Peyer's patch (tissue), 4 donors: ENCODE measurements around the gene HOXD9. TPM values are rescaled to one million over a fixed set of nuclear protein-coding genes. Genes with fewer than 3 reads are reported as not detected.

Source experiments
- DNase-seq, 3 donors: peaks; one replicate each; pipeline ENCODE4 v3.0.0-alpha.2; 2017 to 2019
- H3K27ac ChIP-seq, 4 donors: fragments of 200-600 bp; sonication (generic); one replicate each; pipeline ENCODE4 v1.5.1; 2016 to 2019
- H3K27me3 ChIP-seq, 2 donors: fragments of 200-600 bp; sonication (generic); one replicate each; pipeline ENCODE4 v1.5.1; 2019
- H3K36me3 ChIP-seq, 3 donors: fragments of 200-600 bp; sonication (generic); one replicate each; pipeline ENCODE4 v1.5.1; 2016 to 2019
- H3K4me1 ChIP-seq, 4 donors: fragments of 200-600 bp; sonication (generic); one replicate each; pipeline ENCODE4 v1.5.1; 2016 to 2019
- H3K4me3 ChIP-seq, 4 donors: fragments of 200-600 bp; sonication (generic); 1 replicate in 3 of 4; 2 replicates in 1 of 4; pipeline ENCODE4 v1.5.1; 2016 to 2019; ENCODE audit warnings: mild to moderate bottlenecking in 1 of 4
- H3K9me3 ChIP-seq, 4 donors: fragments of 200-600 bp; sonication (generic); one replicate each; pipeline ENCODE4 v1.5.1; 2016 to 2019; ENCODE audit warnings: mild to moderate bottlenecking in 1 of 4
- POLR2A ChIP-seq, 2 donors: fragments of 450-650 bp; IDR thresholded peaks; one replicate each; pipeline ENCODE4 v1.5.1; 2017; ENCODE audit warnings: antibody characterized with exemption in 2 of 2, mild to moderate bottlenecking in 2 of 2, moderate library complexity in 2 of 2
- total RNA-seq, 4 donors: library from RNA; depleted of rRNA; stranded (reverse); fragments of >200 nt; gene quantifications; one replicate each; pipeline ENCODE4 v1.1.0, GENCODE V29; 2016
- TF ChIP-seq, protein P1 (sequence below), 6 experiments: fragments of 450-650 bp in 4 of 6; fragments of 200-600 bp in 2 of 6; sonication (generic) in 1 of 6; IDR thresholded peaks; one replicate each; pipeline ENCODE4 v1.5.1; 2017 to 2019; ENCODE audit warnings: antibody characterized with exemption in 6 of 6, mild to moderate bottlenecking in 3 of 6, moderate library complexity in 1 of 6

HOXD9 gene
- total RNA-seq, 4 donors from 2014 or later = 0.70 TPM; not detected in 3

DNA sequence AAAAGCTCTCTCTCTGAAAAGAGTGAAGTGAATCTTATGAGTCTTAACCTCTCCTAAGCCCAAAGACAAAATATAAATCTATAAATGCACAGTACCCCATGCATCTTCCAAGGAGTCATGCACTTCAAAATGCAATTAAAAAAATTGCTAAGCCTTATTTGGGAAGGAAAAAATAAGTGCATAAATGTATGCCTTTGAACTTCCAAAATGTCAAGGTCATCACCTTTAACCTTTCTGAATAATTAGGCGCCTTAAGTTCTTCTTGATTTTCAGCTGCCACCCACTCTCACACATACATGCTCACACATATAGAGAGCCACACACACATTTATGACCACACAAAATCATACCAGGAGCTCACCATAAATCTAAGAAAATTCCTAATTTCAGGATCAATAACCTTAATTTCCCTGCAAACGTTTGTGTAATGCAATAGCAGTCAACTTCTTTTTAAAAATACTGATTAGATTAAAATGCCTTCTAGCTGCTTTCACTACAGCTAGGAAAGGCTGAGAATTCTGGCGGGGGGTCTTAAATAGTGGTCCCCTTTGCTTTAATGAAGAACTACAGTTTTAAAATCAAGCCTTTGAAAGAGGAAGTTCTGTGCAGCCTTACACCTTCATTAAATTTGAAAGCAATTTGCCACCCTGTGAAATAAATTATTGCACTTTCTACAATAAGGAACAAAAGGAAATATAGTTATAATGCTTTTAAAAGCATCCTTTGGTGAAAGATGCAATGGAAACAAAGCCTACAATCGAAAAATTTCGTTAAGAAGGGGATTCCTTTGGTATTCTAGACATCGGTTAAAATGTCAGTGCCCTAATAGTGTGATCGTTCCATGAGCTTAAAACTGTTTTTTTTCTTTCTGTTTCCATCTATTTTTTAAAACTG lies 11.9 kb upstream of the HOXD9 start:
- H3K4me1 ChIP-seq = peaks cover 0 to 23% (median 1%) of the 10 kb centered on the region in 4 donors
- no peak overlapping the region for H3K4me3 ChIP-seq
- no peak for DNase-seq
- H3K36me3 ChIP-seq = no peaks in the 10 kb centered on the region
- no peak for TF ChIP-seq POLR2A (IDR thresholded peaks at IDR 0.05)
- TF ChIP-seq, protein P1, sequence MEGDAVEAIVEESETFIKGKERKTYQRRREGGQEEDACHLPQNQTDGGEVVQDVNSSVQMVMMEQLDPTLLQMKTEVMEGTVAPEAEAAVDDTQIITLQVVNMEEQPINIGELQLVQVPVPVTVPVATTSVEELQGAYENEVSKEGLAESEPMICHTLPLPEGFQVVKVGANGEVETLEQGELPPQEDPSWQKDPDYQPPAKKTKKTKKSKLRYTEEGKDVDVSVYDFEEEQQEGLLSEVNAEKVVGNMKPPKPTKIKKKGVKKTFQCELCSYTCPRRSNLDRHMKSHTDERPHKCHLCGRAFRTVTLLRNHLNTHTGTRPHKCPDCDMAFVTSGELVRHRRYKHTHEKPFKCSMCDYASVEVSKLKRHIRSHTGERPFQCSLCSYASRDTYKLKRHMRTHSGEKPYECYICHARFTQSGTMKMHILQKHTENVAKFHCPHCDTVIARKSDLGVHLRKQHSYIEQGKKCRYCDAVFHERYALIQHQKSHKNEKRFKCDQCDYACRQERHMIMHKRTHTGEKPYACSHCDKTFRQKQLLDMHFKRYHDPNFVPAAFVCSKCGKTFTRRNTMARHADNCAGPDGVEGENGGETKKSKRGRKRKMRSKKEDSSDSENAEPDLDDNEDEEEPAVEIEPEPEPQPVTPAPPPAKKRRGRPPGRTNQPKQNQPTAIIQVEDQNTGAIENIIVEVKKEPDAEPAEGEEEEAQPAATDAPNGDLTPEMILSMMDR (IDR thresholded peaks at IDR 0.05) = no peak
- peaks cover 0 to 5% (median 0%) of the 10 kb centered on the region in 4 donors for H3K9me3 ChIP-seq
- peaks cover 0 to 88% of the 10 kb centered on the region in 2 donors for H3K27me3 ChIP-seq
- H3K27ac ChIP-seq = no peak overlapping the region

DNA sequence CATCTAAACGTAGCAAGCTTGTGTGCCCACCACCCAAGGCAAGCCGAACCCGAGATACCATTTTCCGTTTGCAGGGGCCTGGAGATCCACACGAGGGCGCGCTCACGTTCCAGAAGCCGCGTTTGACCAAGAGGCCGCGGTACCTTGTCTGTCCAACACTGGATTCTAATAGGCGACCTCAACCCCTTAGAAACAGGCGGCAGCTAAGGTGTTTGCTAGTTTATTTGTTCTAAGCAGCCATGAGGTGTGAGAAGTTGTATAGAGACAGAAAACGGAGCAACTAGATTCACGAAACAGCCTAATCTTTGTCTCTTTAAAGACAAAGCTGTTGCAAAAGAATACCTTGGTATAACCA lies 11.2 kb upstream of the HOXD9 start:
- H3K36me3 ChIP-seq = no peaks in the 10 kb centered on the region
- peaks cover 0 to 28% (median 1%) of the 10 kb centered on the region in 4 donors for H3K4me1 ChIP-seq
- H3K27ac ChIP-seq = no peak overlapping the region
- no peak for TF ChIP-seq POLR2A (IDR thresholded peaks at IDR 0.05)
- TF ChIP-seq, protein P1 (IDR thresholded peaks at IDR 0.05) = peak in 4 of 6 experiments; percentile 39 to 56 (median 44)
- peaks cover 0 to 5% (median 0%) of the 10 kb centered on the region in 4 donors for H3K9me3 ChIP-seq
- H3K27me3 ChIP-seq = peaks cover 0 to 91% of the 10 kb centered on the region in 2 donors
- no peak overlapping the region for H3K4me3 ChIP-seq
- DNase-seq = peak in 2 of 3 donors; percentile 72 to 75

DNA sequence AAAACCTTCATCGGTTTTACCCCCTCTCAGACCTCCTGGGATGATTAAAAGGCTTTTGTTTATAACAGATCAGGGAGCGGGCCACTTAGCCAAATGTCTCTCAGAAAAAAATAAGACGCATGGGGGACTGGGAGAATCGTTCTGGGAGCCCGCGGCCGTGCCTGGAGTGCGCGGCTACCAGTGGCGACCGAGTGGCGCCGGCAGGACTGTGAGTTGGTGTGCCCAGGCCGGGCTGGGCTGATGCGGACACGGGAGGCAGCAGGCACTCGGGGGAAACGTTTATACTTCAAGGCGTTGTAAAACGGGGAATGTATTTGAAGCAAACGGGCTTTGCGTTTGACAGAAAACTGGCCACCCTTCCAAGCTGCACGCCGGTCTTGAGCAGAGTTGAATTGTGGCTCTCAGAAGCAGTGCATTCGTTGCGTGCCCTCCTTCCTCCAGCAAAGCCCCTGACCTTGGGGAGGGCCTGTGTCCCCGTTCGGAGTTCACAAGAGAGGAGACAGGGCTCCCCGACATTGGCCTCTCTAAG lies 10.6 kb upstream of the HOXD9 start:
- peaks cover 0 to 25% (median 1%) of the 10 kb centered on the region in 4 donors for H3K4me1 ChIP-seq
- H3K27ac ChIP-seq = no peak overlapping the region
- no peak overlapping the region for H3K4me3 ChIP-seq
- peaks cover 0 to 91% of the 10 kb centered on the region in 2 donors for H3K27me3 ChIP-seq
- DNase-seq = peak in 1 of 3 donors; percentile 39
- TF ChIP-seq, protein P1 (IDR thresholded peaks at IDR 0.05) = no peak
- TF ChIP-seq POLR2A (IDR thresholded peaks at IDR 0.05) = no peak
- peaks cover 0 to under 1% (median 0%) of the 10 kb centered on the region in 4 donors for H3K9me3 ChIP-seq
- H3K36me3 ChIP-seq = no peaks in the 10 kb centered on the region

DNA sequence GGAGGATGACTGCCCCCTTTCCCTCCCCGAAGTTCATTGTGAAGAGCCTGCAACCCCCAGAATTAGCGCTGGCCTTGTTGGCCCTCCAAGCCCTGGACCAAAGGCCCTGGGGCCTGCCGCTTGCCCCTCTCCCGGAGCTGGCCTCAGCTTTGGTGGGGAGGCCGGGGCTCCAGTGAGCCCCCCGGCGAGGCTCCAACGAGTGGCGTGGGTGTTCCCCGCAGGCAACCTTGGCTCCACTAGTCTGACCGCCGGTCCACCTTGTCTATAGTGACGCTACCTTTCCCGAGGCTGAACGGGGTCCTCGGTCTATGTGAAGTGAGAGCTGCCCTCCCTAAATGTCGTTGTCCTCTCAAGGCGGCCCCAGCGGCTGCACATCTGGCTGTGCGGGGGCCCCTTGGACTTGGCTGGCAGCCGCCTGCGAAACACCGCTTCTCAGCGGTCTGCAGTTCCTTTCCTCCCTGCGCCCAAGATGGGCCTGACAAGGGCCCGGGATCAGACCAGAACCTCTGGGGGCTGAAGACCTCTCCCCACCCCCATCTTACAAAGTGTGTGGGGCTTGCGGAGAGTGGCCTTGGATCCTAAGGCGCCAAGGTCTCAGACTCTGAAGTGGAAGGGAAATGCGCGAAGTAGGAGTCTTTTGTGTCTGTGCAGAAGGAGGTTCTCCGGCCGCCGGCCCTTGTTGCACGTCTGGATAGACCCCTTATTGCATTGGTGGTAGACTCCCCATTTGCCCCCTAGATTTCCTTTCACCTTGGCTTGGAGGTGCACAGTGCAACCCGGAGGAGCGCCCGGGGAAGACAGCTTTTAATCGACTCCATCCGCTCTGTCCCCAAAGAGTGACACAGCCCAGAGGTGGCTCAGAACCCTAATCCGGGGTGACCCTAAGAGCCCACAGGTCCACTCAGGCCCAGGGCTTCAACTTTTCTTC lies 9.9 kb upstream of the HOXD9 start:
- H3K4me3 ChIP-seq = no peak overlapping the region
- H3K27me3 ChIP-seq = peaks cover 0 to 95% of the 10 kb centered on the region in 2 donors
- TF ChIP-seq, protein P1 (IDR thresholded peaks at IDR 0.05) = no peak
- peaks cover 0 to 20% (median 1%) of the 10 kb centered on the region in 4 donors for H3K4me1 ChIP-seq
- no peaks in the 10 kb centered on the region for H3K9me3 ChIP-seq
- peak in 1 of 3 donors; percentile 46 for DNase-seq
- H3K36me3 ChIP-seq = no peaks in the 10 kb centered on the region
- H3K27ac ChIP-seq = no peak overlapping the region
